Transverse colon (tissue), 4 donors: ENCODE results near the gene GLOD4.

ENCODE experiments used
- CTCF ChIP-seq, 5 experiments: fragments of 200-600 bp in 3 of 5; fragments of 450-650 bp in 2 of 5; sonication (generic) in 3 of 5; IDR thresholded peaks; 1 replicate in 2 of 5; 2 replicates in 3 of 5; pipeline ENCODE4 v1.5.1; 2016 to 2017; ENCODE audit warnings: antibody characterized with exemption in 5 of 5, inconsistent platforms in 3 of 5, mild to moderate bottlenecking in 2 of 5, moderate library complexity in 1 of 5
- EP300 ChIP-seq: sonication (generic); formaldehyde crosslinking; IDR thresholded peaks from one replicate; pipeline ENCODE4 v1.6.1; 2017; ENCODE audit warnings: antibody characterized with exemption, low read depth
- POLR2A ChIP-seq: fragments of 450-650 bp; IDR thresholded peaks from one replicate; pipeline ENCODE4 v1.6.1; 2016; ENCODE audit warnings: antibody characterized with exemption, mild to moderate bottlenecking, moderate library complexity
- POLR2AphosphoS5 ChIP-seq, 3 donors: sonication (generic); formaldehyde crosslinking; IDR thresholded peaks; one replicate each; pipeline ENCODE4 v1.6.1; 2016; ENCODE audit warnings: antibody characterized with exemption in 3 of 3

- TF ChIP-seq CTCF (IDR thresholded peaks at IDR 0.05) (peak in 1 of 5 experiments; percentile 16), POLR2A (no peak), POLR2AphosphoS5 (IDR thresholded peaks at IDR 0.05) (no peak), EP300 (no peak)
Observed at GRCh38 chr17:731644-732066, 50.4 kb downstream of the GLOD4 start.
